NK-92 (cell line): ENCODE results near the gene MTUS2.

ENCODE experiments used
- DNase-seq: peaks from one replicate; lab custom pipeline; 2025; ENCODE audit not compliant: unreplicated experiment; lab: John Stamatoyannopoulos, UW

The MTUS2 gene

GRCh38 chr13:29103065-29103800, 283.1 kb downstream of the MTUS2 start:
- DNase-seq, result no peak

GRCh38 chr13:29104461-29104860, 284.3 kb downstream of the MTUS2 start:
- DNase-seq, result no peak

- no peak for DNase-seq
These were observed 285.6 kb downstream of the MTUS2 start for GRCh38 chr13:29105779-29106178.

- no peak for DNase-seq
These were observed 286.5 kb downstream of the MTUS2 start for GRCh38 chr13:29106651-29107050.

- no peak for DNase-seq
These were observed 288.1 kb downstream of the MTUS2 start for GRCh38 chr13:29108068-29108786.

- no peak for DNase-seq
These were observed 289.8 kb downstream of the MTUS2 start for GRCh38 chr13:29109987-29110386.

GRCh38 chr13:29111446-29111845, 291.3 kb downstream of the MTUS2 start:
- no peak for DNase-seq

GRCh38 chr13:29115842-29116241, 295.7 kb downstream of the MTUS2 start:
- DNase-seq, result no peak

GRCh38 chr13:29117663-29118062, 297.5 kb downstream of the MTUS2 start:
- DNase-seq, result no peak

- no peak for DNase-seq
These were observed 298.3 kb downstream of the MTUS2 start for GRCh38 chr13:29118471-29118870.

GRCh38 chr13:29125191-29125933, 305.2 kb downstream of the MTUS2 start:
- no peak for DNase-seq

GRCh38 chr13:29125934-29126424, 305.8 kb downstream of the MTUS2 start:
- no peak for DNase-seq

GRCh38 chr13:29129616-29130015, 309.5 kb downstream of the MTUS2 start:
- no peak for DNase-seq

GRCh38 chr13:29131159-29131558, 311.0 kb downstream of the MTUS2 start:
- DNase-seq, result no peak

GRCh38 chr13:29131881-29132668, 311.9 kb downstream of the MTUS2 start:
- DNase-seq, result no peak

GRCh38 chr13:29136341-29136740, 316.2 kb downstream of the MTUS2 start:
- no peak for DNase-seq

- DNase-seq, result no peak
These were observed 316.9 kb downstream of the MTUS2 start for GRCh38 chr13:29137016-29137415.

- DNase-seq, result no peak
These were observed 317.9 kb downstream of the MTUS2 start for GRCh38 chr13:29137995-29138394.

GRCh38 chr13:29140277-29140676, 320.1 kb downstream of the MTUS2 start:
- no peak for DNase-seq

- DNase-seq, result no peak
These were observed 323.7 kb downstream of the MTUS2 start for GRCh38 chr13:29143847-29144246.

GRCh38 chr13:29154390-29154789, 334.3 kb downstream of the MTUS2 start:
- DNase-seq, result no peak
